Upper lobe of left lung (tissue), 6 donors: ENCODE data around the gene RPS6KA2. TPM values are rescaled to one million over a fixed set of nuclear protein-coding genes. Genes with fewer than 3 reads are reported as not detected.

Experiments used
- ATAC-seq, 2 donors: fragments of 200-7000 bp; cut with Tn5 transposase; one replicate each; pipeline ENCODE4 v1.9.1; 2022; ENCODE audit warnings: mild to moderate bottlenecking in 2 of 2, moderate library complexity in 2 of 2; ENCODE audit not compliant: low FRiP score in 2 of 2
- DNase-seq, 2 donors: peaks; one replicate each; pipeline ENCODE4 v3.0.0-alpha.2; 2019 to 2020
- H3K27ac ChIP-seq, 4 donors: fragments of 200-600 bp; sonication (generic); one replicate each; pipeline ENCODE4 v1.5.1; 2016 to 2019
- H3K27me3 ChIP-seq, 4 donors: fragments of 200-600 bp; sonication (generic); one replicate each; pipeline ENCODE4 v1.5.1; 2017 to 2019
- H3K36me3 ChIP-seq, 4 donors: fragments of 200-600 bp; sonication (generic); one replicate each; pipeline ENCODE4 v1.5.1; 2016 to 2019
- H3K4me1 ChIP-seq, 4 donors: fragments of 200-600 bp; sonication (generic); one replicate each; pipeline ENCODE4 v1.5.1; 2018 to 2019
- H3K4me3 ChIP-seq, 4 donors: fragments of 200-600 bp; sonication (generic); one replicate each; pipeline ENCODE4 v1.5.1; 2017 to 2019; ENCODE audit warnings: mild to moderate bottlenecking in 2 of 4, moderate library complexity in 1 of 4
- H3K9me3 ChIP-seq, 4 donors: fragments of 200-600 bp; sonication (generic); one replicate each; pipeline ENCODE4 v1.5.1; 2018 to 2019
- CTCF ChIP-seq, 6 experiments: fragments of 450-650 bp in 4 of 6; fragments of 200-600 bp in 2 of 6; sonication (generic) in 2 of 6; IDR thresholded peaks; one replicate each; pipeline ENCODE4 v1.5.1; 2016 to 2019; ENCODE audit warnings: antibody characterized with exemption in 6 of 6
- EP300 ChIP-seq, 4 donors: sonication (generic); formaldehyde crosslinking; IDR thresholded peaks; one replicate each; pipeline ENCODE4 v1.5.1; 2017; ENCODE audit warnings: antibody characterized with exemption in 4 of 4, control low read depth in 2 of 4
- POLR2A ChIP-seq, 4 donors: fragments of 450-650 bp; IDR thresholded peaks; one replicate each; pipeline ENCODE4 v1.5.1; 2016 to 2017; ENCODE audit warnings: antibody characterized with exemption in 4 of 4, mild to moderate bottlenecking in 2 of 4
- POLR2AphosphoS5 ChIP-seq, 2 donors: sonication (generic); formaldehyde crosslinking; IDR thresholded peaks; one replicate each; pipeline ENCODE4 v1.5.1; 2017; ENCODE audit warnings: antibody characterized with exemption in 2 of 2
- WGBS, 2 donors: methylation state at CpG; one replicate each; pipeline ENCODE4 v1.1.5; 2017 to 2018; 5-methylcytosine and 5-hydroxymethylcytosine counted together
- total RNA-seq, 6 donors: library from RNA; depleted of rRNA in 4 of 6; stranded (reverse); fragments of >200 nt in 4 of 6; gene quantifications; one replicate each; pipeline versions ENCODE4 v1.1.0 to v1.2.1, GENCODE V29; 2016 to 2021
- donor health status: DM: no; HTN: no; CAD: no; lungs with moderate emphysema.
- donor health status: DM: no; HTN: yes; CAD: no; lungs with severe emphysema.

RPS6KA2 gene
- total RNA-seq, 6 donors from 2014 or later, result 101 to 233 (median 168) TPM

- H3K4me1 ChIP-seq, result peaks cover 34 to 39% (median 38%) of the 10 kb centered on the region in 4 donors
- TF ChIP-seq CTCF (IDR thresholded peaks at IDR 0.05), result no peak
- no peak for TF ChIP-seq POLR2A (IDR thresholded peaks at IDR 0.05)
- TF ChIP-seq EP300 (IDR thresholded peaks at IDR 0.05), result no peak
- no peak for TF ChIP-seq POLR2AphosphoS5 (IDR thresholded peaks at IDR 0.05)
- no peak overlapping the region for H3K4me3 ChIP-seq
- 93 to 95% methylated on average over 11 of the region's 11 CpGs for WGBS, 2 donors
- no peaks in the 10 kb centered on the region for H3K36me3 ChIP-seq
- no peak overlapping the region for H3K27ac ChIP-seq
- DNase-seq (no peak), ATAC-seq (no peak)
- H3K27me3 ChIP-seq, result no peaks in the 10 kb centered on the region
- no peaks in the 10 kb centered on the region for H3K9me3 ChIP-seq
Observed at GRCh38 chr6:166591026-166591425, 36.0 kb downstream of the RPS6KA2 start.

GRCh38 chr6:166589786-166590574 lies 37.1 kb downstream of the RPS6KA2 start:
- 67 to 68% methylated on average over 8 of the region's 8 CpGs for WGBS, 2 donors
- Histone ChIP-seq H3K27me3 (no peaks in the 10 kb centered on the region), H3K4me3 (no peak overlapping the region), H3K4me1 (peaks cover 34 to 37% (median 37%) of the 10 kb centered on the region in 4 donors), H3K27ac (peak overlapping the region in 2 of 4 donors; percentile 28 to 58), H3K9me3 (no peaks in the 10 kb centered on the region), H3K36me3 (no peaks in the 10 kb centered on the region)
- DNase-seq, result no peak
- ATAC-seq, result no peak
- TF ChIP-seq EP300 (IDR thresholded peaks at IDR 0.05) (no peak), POLR2A (IDR thresholded peaks at IDR 0.05) (no peak), POLR2AphosphoS5 (IDR thresholded peaks at IDR 0.05) (no peak), CTCF (IDR thresholded peaks at IDR 0.05) (no peak)

GRCh38 chr6:166589337-166589731 lies 37.7 kb downstream of the RPS6KA2 start:
- DNase-seq (no peak), ATAC-seq (no peak)
- Histone ChIP-seq H3K9me3 (no peaks in the 10 kb centered on the region), H3K4me1 (peaks cover 34 to 37% (median 37%) of the 10 kb centered on the region in 4 donors), H3K36me3 (no peaks in the 10 kb centered on the region), H3K27me3 (no peaks in the 10 kb centered on the region), H3K27ac (peak overlapping the region; percentile 23 to 58 (median 38)), H3K4me3 (no peak overlapping the region)
- TF ChIP-seq EP300 (IDR thresholded peaks at IDR 0.05), result no peak
- no peak for TF ChIP-seq CTCF (IDR thresholded peaks at IDR 0.05)
- no peak for TF ChIP-seq POLR2AphosphoS5 (IDR thresholded peaks at IDR 0.05)
- no peak for TF ChIP-seq POLR2A (IDR thresholded peaks at IDR 0.05)
- 70 to 71% methylated on average over 4 of the region's 4 CpGs for WGBS, 2 donors

- DNase-seq, result no peak
- TF ChIP-seq CTCF (IDR thresholded peaks at IDR 0.05) (no peak), POLR2A (IDR thresholded peaks at IDR 0.05) (no peak), POLR2AphosphoS5 (IDR thresholded peaks at IDR 0.05) (no peak), EP300 (IDR thresholded peaks at IDR 0.05) (no peak)
- Histone ChIP-seq H3K4me1 (peaks cover 37 to 43% (median 39%) of the 10 kb centered on the region in 4 donors), H3K27ac (peak overlapping the region; percentile 23 to 58 (median 38)), H3K9me3 (no peaks in the 10 kb centered on the region), H3K36me3 (no peaks in the 10 kb centered on the region), H3K4me3 (no peak overlapping the region), H3K27me3 (no peaks in the 10 kb centered on the region)
- WGBS, 2 donors, result 43 to 66% methylated on average over 9 to 11 of the region's 11 CpGs
- ATAC-seq, result peak in 1 of 2 donors; percentile 70
Observed at GRCh38 chr6:166588691-166589336, 38.2 kb downstream of the RPS6KA2 start.
